LNCAP (cell line): ENCODE data around the gene DEPDC1.

Experiments used
- TF ChIP-seq, protein P1 (sequence below): fragments of 450-650 bp; IDR thresholded peaks from 2 replicates; pipeline ENCODE4 v1.5.1; 2017; ENCODE audit warnings: mild to moderate bottlenecking

The DEPDC1 gene

DNA sequence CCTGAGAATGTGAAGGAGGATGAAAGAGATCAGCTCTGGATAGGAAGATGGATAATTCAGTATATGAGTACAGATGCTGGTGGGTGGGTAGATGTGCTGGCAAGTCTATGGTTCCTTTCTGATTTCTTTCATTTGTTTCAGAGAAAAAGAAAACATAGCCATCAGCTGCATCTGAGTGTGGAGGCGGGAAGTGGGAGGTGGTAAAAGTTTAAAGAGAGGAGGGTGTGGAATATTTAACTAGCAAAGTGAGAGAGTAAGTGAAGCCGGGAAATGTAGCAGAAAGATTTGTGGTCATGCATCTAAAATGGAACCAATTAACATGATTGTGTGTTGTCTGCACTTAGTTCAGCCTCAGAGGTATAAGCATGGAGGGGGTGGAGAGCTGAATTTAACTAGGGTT, 63.5 kb downstream of the DEPDC1 start:
- TF ChIP-seq, protein P1, sequence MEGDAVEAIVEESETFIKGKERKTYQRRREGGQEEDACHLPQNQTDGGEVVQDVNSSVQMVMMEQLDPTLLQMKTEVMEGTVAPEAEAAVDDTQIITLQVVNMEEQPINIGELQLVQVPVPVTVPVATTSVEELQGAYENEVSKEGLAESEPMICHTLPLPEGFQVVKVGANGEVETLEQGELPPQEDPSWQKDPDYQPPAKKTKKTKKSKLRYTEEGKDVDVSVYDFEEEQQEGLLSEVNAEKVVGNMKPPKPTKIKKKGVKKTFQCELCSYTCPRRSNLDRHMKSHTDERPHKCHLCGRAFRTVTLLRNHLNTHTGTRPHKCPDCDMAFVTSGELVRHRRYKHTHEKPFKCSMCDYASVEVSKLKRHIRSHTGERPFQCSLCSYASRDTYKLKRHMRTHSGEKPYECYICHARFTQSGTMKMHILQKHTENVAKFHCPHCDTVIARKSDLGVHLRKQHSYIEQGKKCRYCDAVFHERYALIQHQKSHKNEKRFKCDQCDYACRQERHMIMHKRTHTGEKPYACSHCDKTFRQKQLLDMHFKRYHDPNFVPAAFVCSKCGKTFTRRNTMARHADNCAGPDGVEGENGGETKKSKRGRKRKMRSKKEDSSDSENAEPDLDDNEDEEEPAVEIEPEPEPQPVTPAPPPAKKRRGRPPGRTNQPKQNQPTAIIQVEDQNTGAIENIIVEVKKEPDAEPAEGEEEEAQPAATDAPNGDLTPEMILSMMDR, result no peak

DNA sequence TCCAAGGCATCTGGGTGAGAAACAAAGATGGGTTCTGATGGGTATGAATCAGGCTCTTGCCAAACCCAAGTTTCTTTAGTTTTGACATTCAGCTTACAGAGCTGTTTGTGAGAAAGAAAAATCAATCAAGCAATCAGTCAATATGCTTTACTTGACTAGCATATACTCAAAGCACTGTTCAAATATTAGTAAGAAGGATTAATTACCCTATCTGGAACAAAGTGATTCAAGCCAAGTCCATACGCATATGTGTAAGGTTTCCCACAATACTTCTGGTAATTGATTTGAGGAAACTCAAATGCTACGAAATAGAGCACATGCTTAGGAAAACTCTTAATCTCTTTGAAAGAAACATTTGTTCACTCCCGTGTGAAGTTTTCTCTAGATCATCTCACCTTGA, 65.8 kb downstream of the DEPDC1 start:
- TF ChIP-seq, protein P1, result no peak

DNA sequence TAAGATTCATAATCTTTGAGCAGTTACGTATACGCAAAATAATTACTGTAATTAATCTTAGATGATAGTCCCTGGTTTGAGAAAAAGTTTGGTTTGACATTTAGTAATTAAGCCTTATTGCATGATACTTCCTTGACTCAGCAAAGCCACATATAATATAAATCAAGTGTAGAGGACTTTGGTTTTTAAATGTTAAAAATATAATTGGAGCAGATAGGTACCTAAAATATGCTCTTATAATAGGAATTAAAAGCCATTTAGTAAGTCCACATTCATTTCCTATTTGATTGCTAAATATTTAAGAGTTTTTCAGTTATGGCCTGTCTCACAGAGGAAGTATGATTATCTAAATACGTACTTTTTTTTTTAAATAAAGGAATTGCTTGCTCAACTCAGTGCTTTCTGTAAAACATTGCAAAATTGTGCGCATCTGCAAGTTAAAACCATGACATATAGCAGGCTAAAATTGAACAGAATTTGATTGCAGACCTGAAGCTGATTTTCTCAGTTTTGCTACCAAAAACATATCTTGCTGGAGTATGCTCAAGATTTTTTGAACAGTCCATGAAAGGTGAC, 67.6 kb downstream of the DEPDC1 start:
- TF ChIP-seq, protein P1, result no peak

DNA sequence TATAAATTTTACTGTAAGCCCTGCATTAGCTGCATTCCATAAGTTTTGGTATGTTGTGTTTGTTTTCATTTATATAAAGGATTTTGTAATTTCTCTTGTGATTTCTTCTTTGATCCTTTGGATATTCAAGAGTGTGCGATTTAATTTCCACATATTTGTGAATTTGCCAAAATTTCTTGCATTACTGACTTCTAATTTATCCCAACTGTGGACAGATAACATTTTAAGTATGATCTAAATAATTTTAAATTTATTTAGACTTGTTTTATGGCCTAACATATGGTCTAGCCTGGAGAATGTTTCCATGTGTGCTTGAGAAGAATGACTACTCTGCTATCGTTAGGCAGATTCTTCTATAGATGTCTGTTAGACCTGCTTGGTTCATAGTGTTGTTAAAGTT, 70.3 kb downstream of the DEPDC1 start:
- TF ChIP-seq, protein P1, result no peak
